Stimulated activated CD8-positive, alpha-beta memory T cell treated with anti-CD3 and anti-CD28 coated beads, Interleukin-7, amount 100 ng/mL, for 48 hours (primary cell): ENCODE results near the gene MCTP1.
"Not testable (repeated sequence)": the region's sequence is repeated elsewhere in the genome, so short reads cannot be mapped to it uniquely, and the experiment has no call there.

Experiments
- DNase-seq, 2 donors: peaks; one replicate each; pipeline ENCODE4 v3.0.0-alpha.2; 2020; ENCODE audit warnings: low read depth in 1 of 2; ENCODE audit errors: extremely low read depth in 1 of 2

The MCTP1 gene

GRCh38 chr5:94891972-94892371 is 392.9 kb downstream of the MCTP1 start:
- no peak for DNase-seq

- DNase-seq = no peak
Observed at GRCh38 chr5:94891565-94891964, 393.3 kb downstream of the MCTP1 start.

GRCh38 chr5:94890907-94891306 is 394.0 kb downstream of the MCTP1 start:
- DNase-seq = no peak

GRCh38 chr5:94888674-94889073 is 396.2 kb downstream of the MCTP1 start:
- no peak for DNase-seq

GRCh38 chr5:94885931-94886330 is 399.0 kb downstream of the MCTP1 start:
- DNase-seq = no peak

GRCh38 chr5:94884311-94884710 is 400.6 kb downstream of the MCTP1 start:
- DNase-seq = no peak

GRCh38 chr5:94872526-94872925 is 412.4 kb downstream of the MCTP1 start:
- DNase-seq = no peak

GRCh38 chr5:94870511-94871183 is 414.2 kb downstream of the MCTP1 start:
- no peak for DNase-seq

GRCh38 chr5:94869921-94870320 is 415.0 kb downstream of the MCTP1 start:
- no peak for DNase-seq

- no peak for DNase-seq
Observed at GRCh38 chr5:94863951-94864350, 420.9 kb downstream of the MCTP1 start.

GRCh38 chr5:94857111-94857510 is 427.8 kb downstream of the MCTP1 start:
- DNase-seq = no peak

GRCh38 chr5:94856257-94856800 is 428.6 kb downstream of the MCTP1 start:
- no peak for DNase-seq

GRCh38 chr5:94855543-94855942 is 429.4 kb downstream of the MCTP1 start:
- no peak for DNase-seq

- DNase-seq = no peak
Observed at GRCh38 chr5:94853120-94853519, 431.8 kb downstream of the MCTP1 start.

- no peak for DNase-seq
Observed at GRCh38 chr5:94850960-94851359, 433.9 kb downstream of the MCTP1 start.

- DNase-seq = no peak
Observed at GRCh38 chr5:94849821-94850736, 434.8 kb downstream of the MCTP1 start.

- DNase-seq = no peak
Observed at GRCh38 chr5:94849324-94849723, 435.6 kb downstream of the MCTP1 start.

- DNase-seq = no peak
Observed at GRCh38 chr5:94847726-94848125, 437.2 kb downstream of the MCTP1 start.

- no peak for DNase-seq
Observed at GRCh38 chr5:94847019-94847418, 437.9 kb downstream of the MCTP1 start.

GRCh38 chr5:94845696-94846095 is 439.2 kb downstream of the MCTP1 start:
- DNase-seq = not testable (repeated sequence)

- no peak for DNase-seq
Observed at GRCh38 chr5:94841598-94842322, 443.1 kb downstream of the MCTP1 start.
